GM19099 (cell line): ENCODE data around the gene XPNPEP1.

Source experiments
- POLR2A ChIP-seq: IDR thresholded peaks from 3 replicates; pipeline ENCODE4 v1.6.1; 2011; ENCODE audit warnings: low read depth; ENCODE audit not compliant: insufficient read length; ENCODE audit errors: extremely low read depth

XPNPEP1 gene

DNA sequence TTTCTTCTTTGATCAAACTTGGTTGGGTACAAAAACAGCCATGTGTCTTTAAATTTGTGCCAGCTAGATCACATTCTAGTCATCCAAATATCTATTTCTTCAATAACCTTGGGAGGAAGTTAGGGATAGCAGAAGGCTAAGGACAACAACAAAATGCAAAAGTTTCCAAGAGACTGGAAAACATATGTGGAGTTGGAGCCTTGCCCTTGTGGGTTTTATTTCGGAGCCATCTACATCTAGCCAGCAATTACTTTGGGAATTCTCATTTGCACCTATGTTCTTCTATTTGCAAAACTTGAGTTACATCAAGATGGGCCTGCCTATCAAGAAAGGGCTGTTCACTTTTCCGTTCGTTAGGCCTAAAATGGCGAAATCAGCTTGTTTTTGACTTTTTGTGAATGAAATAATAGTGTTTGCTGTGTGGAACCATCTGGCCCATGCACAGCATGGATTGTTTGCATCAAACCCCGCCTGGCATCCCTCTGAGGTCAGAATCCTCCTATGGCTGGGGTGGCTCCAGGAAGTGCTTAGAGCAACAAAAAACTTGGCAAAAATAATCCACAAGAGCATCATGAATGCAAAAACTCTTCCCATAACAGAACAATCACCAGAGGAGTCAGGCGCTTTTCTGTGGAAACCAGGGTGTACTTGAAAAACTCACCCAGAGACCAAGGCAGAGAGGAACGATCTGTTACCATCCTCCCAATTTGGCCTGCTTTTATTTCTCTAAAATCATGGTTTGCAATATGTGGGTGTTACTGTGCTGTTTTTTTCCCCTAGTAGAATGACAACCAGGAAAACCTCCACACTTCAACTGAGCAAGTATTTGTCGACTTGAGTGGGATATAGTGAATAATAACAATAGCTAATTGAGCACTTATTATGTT, 36.2 kb upstream of the XPNPEP1 start:
- TF ChIP-seq POLR2A = no peak

DNA sequence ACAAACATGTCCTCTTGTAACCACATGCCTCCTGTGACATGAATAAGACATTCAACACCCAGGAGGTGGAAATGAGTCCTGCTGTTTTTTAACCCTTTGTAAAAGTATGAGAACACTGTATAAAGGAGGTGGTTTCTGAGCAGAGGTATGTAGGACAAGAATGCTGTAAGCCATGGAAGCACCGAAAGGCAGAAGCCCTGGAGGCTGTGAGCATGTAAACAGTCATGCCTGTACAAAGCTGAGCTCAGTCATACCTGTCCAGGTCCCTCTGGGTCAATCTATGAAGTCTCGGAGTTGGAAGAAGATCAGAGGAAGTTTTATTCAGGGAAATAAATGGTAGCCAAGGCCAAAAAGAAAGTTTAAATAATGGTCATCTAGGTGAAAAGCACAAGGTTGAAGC, 34.7 kb upstream of the XPNPEP1 start:
- TF ChIP-seq POLR2A = no peak

DNA sequence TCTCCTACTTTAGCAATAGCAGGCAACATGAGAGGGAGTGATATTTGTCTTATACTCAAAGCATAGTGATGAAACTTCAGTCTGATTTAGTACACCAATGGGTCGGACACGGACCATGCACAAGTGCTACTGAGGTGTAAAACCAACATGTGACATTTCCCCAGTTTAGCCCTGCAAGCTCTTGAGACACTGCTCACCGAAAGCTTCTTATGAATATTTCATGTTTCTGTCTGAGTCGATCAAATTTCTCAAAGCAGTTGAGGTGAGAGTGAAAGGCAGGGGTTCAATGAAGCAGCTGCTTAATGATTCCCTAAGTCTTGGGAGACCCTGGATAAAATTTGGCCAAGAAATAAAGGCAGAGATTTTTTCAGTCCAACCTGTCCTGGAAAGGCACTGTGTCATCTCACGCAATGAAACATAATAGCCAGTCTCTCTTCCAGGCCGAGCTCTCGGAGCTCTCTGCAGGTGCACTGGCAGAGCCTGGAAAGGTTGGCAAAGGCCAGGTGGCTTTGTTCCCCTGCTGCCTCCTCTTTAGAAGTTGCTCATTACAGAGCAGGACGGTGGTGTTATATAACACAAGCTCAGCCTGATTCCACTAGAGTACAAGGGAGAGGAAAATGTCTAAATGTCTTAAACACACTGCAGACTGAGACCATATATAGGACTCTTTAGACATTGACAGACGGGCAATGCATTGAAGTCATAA, 33.9 kb upstream of the XPNPEP1 start:
- TF ChIP-seq POLR2A = no peak

DNA sequence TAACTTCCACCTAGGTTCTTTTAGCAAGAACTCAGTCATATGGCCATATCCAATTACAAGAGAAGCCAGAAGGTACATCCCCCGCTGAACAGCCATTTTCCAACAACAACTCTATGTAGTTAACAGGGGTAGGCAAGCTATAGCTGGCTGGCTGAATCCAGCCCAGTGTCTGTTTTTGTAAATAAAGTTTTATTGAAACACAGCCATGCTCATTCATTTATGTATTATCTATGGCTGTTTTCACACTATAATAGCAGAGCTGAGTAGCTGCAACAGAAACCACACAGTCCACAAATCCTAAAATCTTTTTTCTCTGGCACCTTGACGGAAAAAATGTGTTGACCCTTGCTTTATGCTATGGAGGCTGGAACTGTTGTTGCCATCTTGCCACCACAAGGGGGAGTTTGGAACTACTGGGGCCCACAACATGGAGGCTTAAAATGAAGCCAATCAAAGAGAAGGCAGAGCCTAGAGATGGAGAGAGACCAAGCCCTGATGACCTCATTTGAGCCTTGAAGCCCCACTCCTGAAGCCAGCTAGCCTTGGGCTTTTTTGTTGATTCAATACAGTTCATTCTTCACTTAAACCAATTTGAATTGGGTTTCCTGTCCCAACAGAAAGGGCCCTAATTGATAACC, 33.3 kb upstream of the XPNPEP1 start:
- TF ChIP-seq POLR2A = no peak

DNA sequence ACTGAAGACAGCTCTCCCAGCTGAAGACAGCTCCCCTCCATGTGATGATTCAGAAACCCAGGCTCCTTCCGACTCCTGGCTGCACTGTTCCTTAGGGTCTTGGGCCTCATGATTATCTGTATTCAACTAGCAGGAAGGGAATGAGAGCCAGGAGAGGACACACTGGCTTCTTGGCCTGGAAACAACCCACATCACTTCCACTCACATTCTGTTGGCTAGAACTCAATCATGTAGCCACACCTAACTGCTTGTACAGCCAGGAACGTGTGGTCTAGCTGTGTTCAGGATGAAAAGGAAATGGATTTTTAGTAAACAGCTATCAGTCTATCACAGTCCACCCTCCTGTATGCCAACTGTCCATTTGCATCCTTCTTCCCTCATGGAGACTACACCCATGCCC, 30.5 kb upstream of the XPNPEP1 start:
- no peak for TF ChIP-seq POLR2A

DNA sequence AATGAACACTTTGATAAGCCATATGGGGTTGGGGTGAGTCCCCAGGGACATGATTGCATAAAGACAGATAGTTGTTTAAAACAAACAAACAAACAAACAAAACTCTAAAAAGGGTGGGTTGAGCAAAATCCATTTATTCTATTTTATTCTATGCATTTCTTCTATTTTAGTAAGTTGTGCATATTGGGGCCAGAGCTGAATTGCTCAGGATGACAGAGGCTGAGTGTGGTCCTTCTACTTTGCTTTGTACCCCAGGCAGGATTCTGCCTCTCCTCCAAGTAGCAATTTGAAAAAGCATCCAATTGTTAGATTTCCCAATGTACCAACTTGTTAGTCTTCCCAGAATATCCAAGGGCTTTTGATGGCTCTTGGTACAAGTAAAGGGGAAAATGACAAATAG, 29.2 kb upstream of the XPNPEP1 start:
- TF ChIP-seq POLR2A = no peak

DNA sequence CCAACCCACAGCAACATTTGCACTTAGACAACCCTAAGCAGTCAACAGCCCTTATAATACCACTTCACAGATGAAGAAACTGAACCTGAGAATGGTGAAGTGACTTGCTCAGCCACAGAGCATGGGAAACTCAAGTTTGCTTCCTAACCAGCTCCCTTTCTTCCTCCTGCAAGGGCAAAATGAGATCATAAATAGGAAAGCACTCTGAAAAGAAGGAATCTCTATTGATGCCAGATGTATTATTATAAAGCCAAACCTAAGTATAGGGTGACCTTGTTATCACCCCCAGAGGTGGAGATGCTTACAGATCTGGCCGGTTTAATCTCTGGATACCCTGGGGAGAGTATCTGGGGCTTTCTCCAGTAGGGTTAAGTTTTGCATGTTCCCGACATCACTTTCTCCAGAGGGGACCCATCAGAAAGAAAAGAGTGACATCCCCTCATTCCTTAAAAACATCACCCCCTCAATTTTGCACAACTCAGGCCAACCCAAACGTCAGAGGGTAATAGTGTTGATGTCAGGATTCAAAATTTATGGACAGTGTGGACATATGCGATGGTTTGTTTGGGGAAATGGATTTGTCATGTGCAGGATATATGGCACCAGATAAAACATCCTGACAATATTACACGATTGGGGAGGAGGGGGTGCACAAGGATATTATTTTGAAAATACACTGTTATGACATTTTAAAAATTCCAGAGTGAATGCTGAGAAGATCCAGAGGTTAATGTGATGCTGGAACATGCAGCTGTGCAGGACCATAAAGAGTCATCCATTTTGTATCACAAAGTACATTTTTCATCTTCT, 24.0 kb upstream of the XPNPEP1 start:
- no peak for TF ChIP-seq POLR2A

DNA sequence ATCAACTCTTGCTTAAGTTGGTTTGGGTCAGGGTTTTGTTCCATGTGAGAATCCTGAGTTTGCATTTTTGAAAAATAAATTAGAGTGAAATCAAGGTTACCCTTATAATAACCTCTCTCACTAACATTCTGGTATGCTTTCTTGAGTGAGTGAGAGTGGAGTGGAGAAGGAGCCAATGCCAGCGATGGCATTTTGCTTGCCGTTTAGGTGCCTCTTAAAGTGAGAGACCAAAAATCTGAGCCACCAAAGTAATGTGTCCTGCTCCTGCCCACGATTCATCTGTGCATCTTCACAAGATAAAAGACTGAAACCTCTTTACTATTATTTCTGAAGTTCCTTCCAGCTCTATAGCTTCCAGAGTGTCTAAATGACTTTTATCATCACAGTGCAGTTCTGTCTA, 23.4 kb upstream of the XPNPEP1 start:
- no peak for TF ChIP-seq POLR2A

DNA sequence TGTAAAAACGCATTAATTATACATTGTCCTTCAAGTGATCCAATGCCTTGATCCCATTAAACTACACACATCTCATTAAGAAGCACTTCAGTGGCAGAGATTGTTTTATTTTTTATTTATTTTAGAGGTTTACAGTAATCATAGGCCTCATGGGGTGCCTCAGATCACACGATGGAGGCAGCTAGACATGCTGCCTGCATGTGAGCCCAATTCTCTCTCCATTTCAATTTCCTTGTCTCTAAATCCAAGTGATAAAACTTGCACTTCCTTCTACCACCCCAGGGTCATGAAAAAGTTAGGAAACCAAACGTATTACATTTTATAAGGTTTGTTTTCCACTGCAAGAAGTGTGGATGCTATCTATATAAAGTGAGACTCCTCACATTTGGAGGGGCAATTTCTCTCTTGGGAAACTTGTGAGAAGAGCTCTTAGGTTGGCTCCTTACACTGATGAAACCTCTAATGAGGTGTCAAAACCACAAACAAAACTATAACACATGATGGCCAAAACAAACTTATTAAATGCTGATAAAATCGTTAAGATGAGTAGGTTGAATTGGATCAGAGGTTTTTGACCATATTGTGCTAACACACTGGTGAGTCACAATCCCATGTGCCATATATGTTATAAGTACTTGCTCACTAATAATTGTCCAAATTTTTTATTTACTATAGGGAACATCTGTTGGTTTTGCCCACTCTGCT, 22.3 kb upstream of the XPNPEP1 start:
- no peak for TF ChIP-seq POLR2A

DNA sequence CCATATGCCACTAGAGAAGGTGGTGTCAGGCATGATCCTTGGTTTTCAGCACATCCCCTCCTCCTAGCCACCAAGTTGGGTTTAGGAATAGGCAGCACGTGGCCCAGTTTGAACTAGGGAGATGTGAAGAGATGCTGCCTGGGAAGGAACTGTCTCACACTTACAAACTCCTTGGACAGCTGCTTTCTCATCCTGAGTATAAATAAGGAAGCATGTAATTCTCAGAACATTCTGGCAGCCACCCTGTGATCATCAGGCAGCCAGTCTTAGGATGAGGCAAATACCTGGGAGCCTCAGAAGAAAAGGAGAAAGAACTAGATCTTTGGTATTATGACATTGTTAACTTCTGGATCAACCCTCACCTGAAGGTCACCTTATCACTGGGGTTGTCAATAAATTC, 21.3 kb upstream of the XPNPEP1 start:
- no peak for TF ChIP-seq POLR2A

DNA sequence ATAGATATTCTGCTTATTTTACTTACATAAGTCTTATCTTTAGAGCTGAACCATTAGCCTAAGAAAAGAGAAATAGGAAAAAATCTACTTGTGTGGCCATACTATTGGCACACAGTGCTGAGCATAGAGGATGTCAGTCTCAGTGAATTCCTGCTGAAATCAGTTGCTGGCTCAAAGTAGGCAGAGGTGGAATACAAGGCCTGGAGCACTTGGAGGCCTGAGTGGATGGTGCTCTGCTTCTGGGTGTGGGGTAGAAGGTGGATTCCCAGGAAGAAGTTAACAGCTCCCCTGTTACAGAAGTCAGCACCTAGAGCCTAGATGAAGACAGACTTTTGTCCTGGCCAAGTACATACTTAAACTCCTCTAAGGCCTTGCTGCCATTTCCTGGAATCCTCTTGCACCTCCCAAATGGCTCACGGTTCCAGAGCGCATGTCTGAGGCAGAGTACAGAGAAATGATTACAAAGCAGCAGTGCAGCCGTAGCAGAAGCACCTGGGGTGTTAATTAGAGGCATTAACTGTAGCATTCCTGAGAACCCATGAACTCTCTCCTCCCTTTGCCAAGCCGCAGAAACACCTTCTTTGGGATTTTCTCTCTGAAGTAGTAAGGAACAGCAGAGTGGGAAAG, 18.0 kb upstream of the XPNPEP1 start:
- no peak for TF ChIP-seq POLR2A

DNA sequence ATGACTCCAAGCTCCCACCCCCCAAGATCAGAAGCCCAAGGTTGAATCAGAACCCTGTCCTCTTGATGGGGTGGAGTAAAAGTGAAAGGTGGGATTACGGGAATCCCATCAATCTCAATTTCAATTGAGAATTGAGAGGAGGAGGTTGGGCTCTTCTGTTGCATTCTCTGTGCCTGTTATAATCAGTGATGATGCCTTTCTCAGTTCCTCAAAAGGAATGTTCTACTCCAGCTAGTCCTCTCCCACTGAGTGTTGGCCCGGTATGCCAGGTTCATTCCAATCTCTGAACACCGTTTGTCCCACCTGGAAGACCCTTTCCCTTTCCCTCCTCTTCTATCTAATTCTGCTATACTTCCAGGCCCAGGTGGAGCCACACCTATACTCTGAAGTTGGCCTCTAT, 17.2 kb upstream of the XPNPEP1 start:
- no peak for TF ChIP-seq POLR2A

DNA sequence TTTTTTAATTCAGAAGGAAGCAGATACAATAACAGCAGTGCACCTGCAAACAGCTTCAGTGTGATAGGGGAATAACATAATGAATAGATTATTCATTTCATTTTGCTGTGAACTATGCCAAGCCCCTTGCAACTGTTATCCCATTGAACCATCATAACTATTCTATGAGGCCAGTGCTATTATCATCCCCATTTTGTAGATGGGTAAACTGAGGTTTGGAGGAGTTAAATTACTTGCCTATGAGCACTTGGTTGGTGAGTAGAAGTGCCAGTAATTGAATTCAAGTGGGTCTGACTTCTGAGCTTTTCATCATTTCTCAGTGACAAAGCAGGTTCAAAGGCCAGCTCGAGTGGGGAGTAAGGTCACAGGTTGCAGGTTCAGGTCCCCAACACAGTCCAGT, 16.8 kb upstream of the XPNPEP1 start:
- TF ChIP-seq POLR2A = no peak
